ENCODE data around the gene PCAT7.
"Not testable (repeated sequence)": the region's sequence is repeated elsewhere in the genome, so short reads cannot be mapped to it uniquely, and the experiment has no call there.

PCAT7 gene

GRCh38 chr9:94560237-94560636, 5.4 kb downstream of the PCAT7 start:
- no peak for DNase-seq
- Histone ChIP-seq H3K4me3 (ENCODE audit: low read depth in 1 of 2, low read length in 2 of 2) (no peak overlapping the region), H3K79me2 (ENCODE audit: insufficient read depth, low read length) (no peaks in the 10 kb centered on the region), H3K36me3 (ENCODE audit: insufficient read depth, low read length) (no peaks in the 10 kb centered on the region), H3K9me3 (ENCODE audit: insufficient read depth, low read length, severe bottlenecking) (no peaks in the 10 kb centered on the region), H3K27ac (ENCODE audit: low read length) (no peak overlapping the region), H3K4me2 (ENCODE audit: insufficient read depth, low read length) (no peak overlapping the region), H4K20me1 (ENCODE audit: insufficient read depth, low read length) (no peaks in the 10 kb centered on the region), H3K9ac (ENCODE audit: low read depth, low read length) (no peak overlapping the region), H3K27me3 (ENCODE audit: insufficient read depth, low read length, poor library complexity) (peaks cover 4% of the 10 kb centered on the region), H3K4me1 (ENCODE audit: insufficient read depth, low read length) (no peaks in the 10 kb centered on the region), H2AFZ (ENCODE audit: low read depth, low read length) (no peak overlapping the region)
- no peak for ATAC-seq (ENCODE audit: insufficient read depth, low read depth)
- TF ChIP-seq CTCF (IDR thresholded peaks at IDR 0.05; ENCODE audit: borderline replicate concordance, extremely low read depth, low read length, poor library complexity, severe bottlenecking) (no peak), EZH2 (IDR thresholded peaks at IDR 0.05; ENCODE audit: borderline replicate concordance, low read depth, low read length, severe bottlenecking) (no peak)

DNA sequence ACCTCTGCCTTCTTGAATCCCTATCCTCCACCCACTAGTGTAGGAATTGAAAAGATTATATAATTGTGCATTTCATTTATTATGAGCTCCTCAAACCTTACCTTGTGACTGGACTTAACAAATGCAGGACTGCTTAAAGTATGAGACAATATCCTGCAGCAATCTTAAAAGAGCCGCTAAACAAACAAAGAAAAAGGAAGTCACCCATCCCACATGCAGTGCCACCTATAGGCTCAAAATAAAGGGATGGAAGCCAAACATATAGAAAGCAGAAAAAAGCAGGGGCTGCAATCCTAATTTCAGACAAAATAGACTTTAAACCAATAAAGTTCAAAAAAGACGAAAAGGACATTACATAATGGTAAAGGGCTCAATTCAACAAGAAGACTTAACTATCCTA, 8.7 kb downstream of the PCAT7 start:
- DNase-seq (no peak), ATAC-seq (ENCODE audit: insufficient read depth, low read depth) (no peak)
- Histone ChIP-seq H3K9ac (ENCODE audit: low read depth, low read length) (no peak overlapping the region), H3K4me3 (ENCODE audit: low read depth in 1 of 2, low read length in 2 of 2) (no peak overlapping the region), H3K27ac (ENCODE audit: low read length) (no peak overlapping the region), H3K36me3 (ENCODE audit: insufficient read depth, low read length) (no peaks in the 10 kb centered on the region), H4K20me1 (ENCODE audit: insufficient read depth, low read length) (no peaks in the 10 kb centered on the region), H3K4me1 (ENCODE audit: insufficient read depth, low read length) (no peaks in the 10 kb centered on the region), H3K79me2 (ENCODE audit: insufficient read depth, low read length) (no peaks in the 10 kb centered on the region), H3K4me2 (ENCODE audit: insufficient read depth, low read length) (no peak overlapping the region), H2AFZ (ENCODE audit: low read depth, low read length) (no peak overlapping the region), H3K9me3 (ENCODE audit: insufficient read depth, low read length, severe bottlenecking) (no peaks in the 10 kb centered on the region), H3K27me3 (ENCODE audit: insufficient read depth, low read length, poor library complexity) (no peaks in the 10 kb centered on the region)
- TF ChIP-seq EZH2 (IDR thresholded peaks at IDR 0.05; ENCODE audit: borderline replicate concordance, low read depth, low read length, severe bottlenecking), result no peak
- peak; percentile 12 for TF ChIP-seq CTCF (IDR thresholded peaks at IDR 0.05; ENCODE audit: borderline replicate concordance, extremely low read depth, low read length, poor library complexity, severe bottlenecking)

- DNase-seq, result not testable (repeated sequence)
These were observed 9.4 kb downstream of the PCAT7 start for GRCh38 chr9:94564279-94564678.

DNA sequence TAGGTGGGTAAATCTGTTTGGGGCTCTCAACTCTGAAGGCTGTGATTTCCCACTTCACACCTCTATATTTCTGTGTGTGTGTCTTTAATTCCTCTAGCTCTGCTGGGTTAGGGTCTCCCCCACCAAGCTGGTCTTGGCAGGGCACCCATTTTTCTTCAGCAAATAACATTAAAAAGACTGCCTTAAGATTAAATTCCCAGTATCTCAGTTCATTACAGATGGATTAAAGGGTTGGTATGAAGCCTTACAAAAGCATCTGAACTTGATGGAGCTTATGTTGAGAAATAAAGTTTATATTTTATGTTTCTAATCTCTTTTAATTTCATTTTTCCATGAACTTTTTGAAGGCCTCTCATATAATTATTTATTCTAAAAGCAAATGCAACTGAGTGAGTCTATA, 11.7 kb downstream of the PCAT7 start:
- Histone ChIP-seq H2AFZ (ENCODE audit: low read depth, low read length) (no peak overlapping the region), H3K9me3 (ENCODE audit: insufficient read depth, low read length, severe bottlenecking) (no peaks in the 10 kb centered on the region), H3K9ac (ENCODE audit: low read depth, low read length) (no peak overlapping the region), H4K20me1 (ENCODE audit: insufficient read depth, low read length) (no peaks in the 10 kb centered on the region), H3K4me1 (ENCODE audit: insufficient read depth, low read length) (no peaks in the 10 kb centered on the region), H3K27ac (ENCODE audit: low read length) (no peak overlapping the region), H3K4me3 (ENCODE audit: low read depth in 1 of 2, low read length in 2 of 2) (no peak overlapping the region), H3K79me2 (ENCODE audit: insufficient read depth, low read length) (no peaks in the 10 kb centered on the region), H3K27me3 (ENCODE audit: insufficient read depth, low read length, poor library complexity) (no peaks in the 10 kb centered on the region), H3K4me2 (ENCODE audit: insufficient read depth, low read length) (no peak overlapping the region), H3K36me3 (ENCODE audit: insufficient read depth, low read length) (no peaks in the 10 kb centered on the region)
- TF ChIP-seq CTCF (IDR thresholded peaks at IDR 0.05; ENCODE audit: borderline replicate concordance, extremely low read depth, low read length, poor library complexity, severe bottlenecking) (no peak), EZH2 (IDR thresholded peaks at IDR 0.05; ENCODE audit: borderline replicate concordance, low read depth, low read length, severe bottlenecking) (no peak)
- ATAC-seq (ENCODE audit: insufficient read depth, low read depth) (no peak), DNase-seq (no peak)

More at GRCh38 chr9:94564279-94564678, 9.4 kb downstream of the PCAT7 start:
- not testable (repeated sequence) for H3K27me3 ChIP-seq (ENCODE audit: insufficient read depth, low read length, poor library complexity); H3K27ac ChIP-seq (ENCODE audit: low read length); H3K4me3 ChIP-seq (ENCODE audit: low read depth in 1 of 2, low read length in 2 of 2); H3K79me2 ChIP-seq (ENCODE audit: insufficient read depth, low read length); H3K36me3 ChIP-seq (ENCODE audit: insufficient read depth, low read length); H3K4me2 ChIP-seq (ENCODE audit: insufficient read depth, low read length); H3K9me3 ChIP-seq (ENCODE audit: insufficient read depth, low read length, severe bottlenecking); H3K4me1 ChIP-seq (ENCODE audit: insufficient read depth, low read length); ATAC-seq (ENCODE audit: insufficient read depth, low read depth); H4K20me1 ChIP-seq (ENCODE audit: insufficient read depth, low read length); H2AFZ ChIP-seq (ENCODE audit: low read depth, low read length); H3K9ac ChIP-seq (ENCODE audit: low read depth, low read length)

Data from DND-41 (cell line).